ENCODE data around the gene UBE2O.

UBE2O gene

GRCh38 chr17:76388966-76389888 is 63.7 kb downstream of the UBE2O start:
- DNase-seq (ENCODE audit: low spot score), result no peak
- TF ChIP-seq, protein P1, sequence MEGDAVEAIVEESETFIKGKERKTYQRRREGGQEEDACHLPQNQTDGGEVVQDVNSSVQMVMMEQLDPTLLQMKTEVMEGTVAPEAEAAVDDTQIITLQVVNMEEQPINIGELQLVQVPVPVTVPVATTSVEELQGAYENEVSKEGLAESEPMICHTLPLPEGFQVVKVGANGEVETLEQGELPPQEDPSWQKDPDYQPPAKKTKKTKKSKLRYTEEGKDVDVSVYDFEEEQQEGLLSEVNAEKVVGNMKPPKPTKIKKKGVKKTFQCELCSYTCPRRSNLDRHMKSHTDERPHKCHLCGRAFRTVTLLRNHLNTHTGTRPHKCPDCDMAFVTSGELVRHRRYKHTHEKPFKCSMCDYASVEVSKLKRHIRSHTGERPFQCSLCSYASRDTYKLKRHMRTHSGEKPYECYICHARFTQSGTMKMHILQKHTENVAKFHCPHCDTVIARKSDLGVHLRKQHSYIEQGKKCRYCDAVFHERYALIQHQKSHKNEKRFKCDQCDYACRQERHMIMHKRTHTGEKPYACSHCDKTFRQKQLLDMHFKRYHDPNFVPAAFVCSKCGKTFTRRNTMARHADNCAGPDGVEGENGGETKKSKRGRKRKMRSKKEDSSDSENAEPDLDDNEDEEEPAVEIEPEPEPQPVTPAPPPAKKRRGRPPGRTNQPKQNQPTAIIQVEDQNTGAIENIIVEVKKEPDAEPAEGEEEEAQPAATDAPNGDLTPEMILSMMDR (IDR thresholded peaks at IDR 0.05), result no peak
- Histone ChIP-seq H3K4me3 (no peak overlapping the region), H3K27ac (no peak overlapping the region)

GRCh38 chr17:76386966-76387765 is 65.8 kb downstream of the UBE2O start:
- DNase-seq (ENCODE audit: low spot score), result no peak
- no peak overlapping the region for H3K27ac ChIP-seq
- no peak overlapping the region for H3K4me3 ChIP-seq
- TF ChIP-seq, protein P1 (IDR thresholded peaks at IDR 0.05), result no peak

GRCh38 chr17:76385892-76386786 is 66.8 kb downstream of the UBE2O start:
- TF ChIP-seq, protein P1 (IDR thresholded peaks at IDR 0.05), result peak; percentile 84
- Histone ChIP-seq H3K4me3 (peak overlapping the region; percentile 83), H3K27ac (peak overlapping the region in 1 of 2 donors; percentile 94)
- no peak for DNase-seq (ENCODE audit: low spot score)

DNA sequence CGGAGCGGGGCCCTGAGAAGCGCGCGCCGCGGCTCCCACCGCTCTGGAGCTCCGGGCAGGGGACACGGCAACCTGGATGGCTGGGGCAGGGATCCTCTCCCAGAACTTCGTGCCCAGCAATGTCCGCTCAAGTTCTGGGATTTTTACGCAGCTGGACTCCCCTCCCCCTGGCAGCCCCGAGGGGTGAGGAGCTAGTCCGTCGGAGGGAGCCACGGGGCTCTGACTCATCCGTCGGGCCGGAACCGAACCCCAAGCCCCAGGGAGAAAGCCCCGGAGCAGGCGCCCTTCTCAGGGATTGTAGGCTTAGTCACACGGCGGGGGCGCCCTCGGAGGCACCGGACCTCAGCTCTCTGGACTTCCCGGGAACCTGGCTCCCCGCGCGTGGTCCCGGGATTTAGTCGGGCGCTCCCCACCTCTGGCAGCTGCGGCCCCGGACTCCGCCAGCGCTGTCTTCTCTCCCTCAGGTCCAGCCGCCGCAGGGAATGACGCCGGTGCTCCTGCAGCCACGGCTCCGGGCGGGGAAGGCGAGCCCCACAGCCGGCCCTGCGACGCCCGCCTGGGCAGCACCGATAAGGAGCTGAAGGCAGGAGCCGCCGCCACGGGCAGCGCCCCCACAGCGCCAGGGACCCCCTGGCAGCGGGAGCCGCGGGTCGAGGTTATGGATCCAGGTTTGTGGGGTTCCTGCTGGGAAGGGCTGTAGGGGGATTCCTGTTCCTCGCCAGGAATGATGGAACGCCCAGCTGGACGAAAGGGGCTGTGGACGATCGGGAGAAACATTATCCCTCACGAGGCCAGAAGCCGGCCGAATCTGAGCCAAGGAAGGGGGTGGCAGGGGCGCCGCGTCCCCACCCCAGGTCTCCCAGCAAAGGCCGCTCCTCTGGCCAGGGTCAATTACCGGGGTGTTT is 67.7 kb downstream of the UBE2O start:
- H3K4me3 ChIP-seq, result peak overlapping the region; percentile 83
- peak overlapping the region; percentile 72 to 94 for H3K27ac ChIP-seq
- TF ChIP-seq, protein P1 (IDR thresholded peaks at IDR 0.05), result no peak
- DNase-seq (ENCODE audit: low spot score), result no peak

- Histone ChIP-seq H3K27ac (peak within 1 kb of the TSS; percentile 72 to 94), H3K4me3 (peak within 1 kb of the TSS; percentile 83)
- DNase-seq (ENCODE audit: low spot score), result no peak
- TF ChIP-seq, protein P1 (IDR thresholded peaks at IDR 0.05), result no peak
Observed at GRCh38 chr17:76384222-76384986, 68.5 kb downstream of the UBE2O start, which contains the start of gene SPHK1. TSS of gene SPHK1 (plus strand) at chr17:76384609. CDS start at chr17:76385645, 1,036 bp downstream.
